ENCODE measurements around the gene CLK2.

DNA sequence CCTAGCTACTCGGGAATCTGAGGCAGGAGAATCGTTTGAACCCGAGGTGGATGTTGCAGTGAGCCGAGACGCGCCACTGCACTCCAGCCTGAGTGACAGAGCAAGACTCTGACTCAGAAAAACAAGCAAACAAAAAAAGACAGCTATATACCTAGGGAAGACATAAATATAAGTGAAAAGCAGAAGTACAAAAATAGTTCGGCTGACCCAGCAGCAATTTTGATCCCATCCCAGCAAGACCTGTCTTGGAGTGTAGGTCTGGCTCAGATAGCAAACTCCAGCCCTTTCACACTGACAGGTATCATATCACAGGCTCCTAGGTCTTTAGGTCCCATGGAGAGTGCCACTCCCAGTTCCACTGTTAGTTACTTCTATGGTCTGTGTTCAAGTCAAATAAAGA is 50.3 kb downstream of the CLK2 start:
- TF ChIP-seq POLR2A (IDR thresholded peaks at IDR 0.05) (no peak), CTCF (IDR thresholded peaks at IDR 0.05) (no peak), POLR2AphosphoS5 (IDR thresholded peaks at IDR 0.05) (no peak)
